ENCODE data around the gene GPR152.

The GPR152 gene

GRCh38 chr11:67472882-67473281, 20.4 kb upstream of the GPR152 start:
- no peak for TF ChIP-seq CTCF (IDR thresholded peaks at IDR 0.05; ENCODE audit: low read depth, low read length)
- H3K4me3 ChIP-seq (replicated peaks in 1 of 2; ENCODE audit: low read depth in 2 of 2, low read length in 2 of 2): no peak overlapping the region
- DNase-seq (ENCODE audit: low read depth in 2 of 2): no peak

- DNase-seq (ENCODE audit: low read depth in 2 of 2): no peak
- TF ChIP-seq CTCF (IDR thresholded peaks at IDR 0.05; ENCODE audit: low read depth, low read length): no peak
- H3K4me3 ChIP-seq (replicated peaks in 1 of 2; ENCODE audit: low read depth in 2 of 2, low read length in 2 of 2): no peak overlapping the region
These were observed 17.9 kb upstream of the GPR152 start for GRCh38 chr11:67470337-67471002.

GRCh38 chr11:67469508-67469811, 16.9 kb upstream of the GPR152 start:
- H3K4me3 ChIP-seq (replicated peaks in 1 of 2; ENCODE audit: low read depth in 2 of 2, low read length in 2 of 2): peak overlapping the region; percentile 54 to 61
- DNase-seq (ENCODE audit: low read depth in 2 of 2): no peak
- TF ChIP-seq CTCF (IDR thresholded peaks at IDR 0.05; ENCODE audit: low read depth, low read length): no peak

GRCh38 chr11:67468759-67469507, 16.4 kb upstream of the GPR152 start, which contains the start of gene TMEM134:
TSS of gene TMEM134 (minus strand) at chr11:67469251. CDS start at chr11:67469192, 59 bp downstream.
- H3K4me3 ChIP-seq (replicated peaks in 1 of 2; ENCODE audit: low read depth in 2 of 2, low read length in 2 of 2): peak within 1 kb of the TSS; percentile 71 to 82
- peak; percentile 21 for TF ChIP-seq CTCF (IDR thresholded peaks at IDR 0.05; ENCODE audit: low read depth, low read length)

GRCh38 chr11:67468456-67468758, 15.9 kb upstream of the GPR152 start:
- TF ChIP-seq CTCF (IDR thresholded peaks at IDR 0.05; ENCODE audit: low read depth, low read length): no peak
- no peak for DNase-seq (ENCODE audit: low read depth in 2 of 2)
- peak overlapping the region; percentile 71 to 82 for H3K4me3 ChIP-seq (replicated peaks in 1 of 2; ENCODE audit: low read depth in 2 of 2, low read length in 2 of 2)

More at GRCh38 chr11:67468759-67469507, 16.4 kb upstream of the GPR152 start, which contains the start of gene TMEM134:
- peak; percentile 91 to 95 for DNase-seq (ENCODE audit: low read depth in 2 of 2)

- DNase-seq (ENCODE audit: low read depth in 2 of 2): no peak
- no peak for TF ChIP-seq CTCF (IDR thresholded peaks at IDR 0.05; ENCODE audit: low read depth, low read length)
These were observed 15.5 kb upstream of the GPR152 start for GRCh38 chr11:67468056-67468455.

More at GRCh38 chr11:67468056-67468455, 15.5 kb upstream of the GPR152 start:
- peak overlapping the region; percentile 71 to 82 for H3K4me3 ChIP-seq (replicated peaks in 1 of 2; ENCODE audit: low read depth in 2 of 2, low read length in 2 of 2)
